DOHH2 (cell line): ENCODE measurements around the gene ANKRD39.

Experiments used
- H3F3A ChIP-seq: fragments of 200-600 bp; sonication (generic), shearing (Covaris generic); 2 replicates; pipeline ENCODE4 v1.6.0; 2016; ENCODE audit warnings: antibody characterized with exemption, mild to moderate bottlenecking; ENCODE audit not compliant: control insufficient read depth, insufficient read depth
- H3K27ac ChIP-seq: fragments of 200-600 bp; sonication (generic); 2 replicates; pipeline ENCODE4 v1.5.1; 2014; ENCODE audit warnings: low read depth, mild to moderate bottlenecking, low read length, moderate library complexity
- H3K27me3 ChIP-seq: fragments of 200-600 bp; sonication (generic); 2 replicates; pipeline ENCODE4 v1.6.1; 2014; ENCODE audit warnings: mild to moderate bottlenecking, low read length, mixed read lengths; ENCODE audit not compliant: control insufficient read depth
- H3K36me3 ChIP-seq: fragments of 200-600 bp; sonication (generic); 2 replicates; pipeline ENCODE4 v1.6.1; 2014; ENCODE audit warnings: mild to moderate bottlenecking, low read length, moderate library complexity, mixed read lengths; ENCODE audit not compliant: control insufficient read depth
- H3K4me1 ChIP-seq: fragments of 200-600 bp; sonication (generic); 2 replicates; pipeline ENCODE4 v1.6.1; 2014; ENCODE audit warnings: mild to moderate bottlenecking, low read length, mixed read lengths; ENCODE audit not compliant: control insufficient read depth
- H3K4me2 ChIP-seq: fragments of 200-600 bp; sonication (generic); 2 replicates; pipeline ENCODE4 v1.6.0; 2014; ENCODE audit warnings: mild to moderate bottlenecking, low read length, moderate library complexity
- H3K4me3 ChIP-seq: fragments of 200-600 bp; sonication (generic); 2 replicates; pipeline ENCODE4 v1.5.1; 2014; ENCODE audit warnings: mild to moderate bottlenecking, low read length, mixed read lengths
- H3K79me2 ChIP-seq: fragments of 200-600 bp; sonication (generic); 2 replicates; pipeline ENCODE4 v1.6.1; 2014; ENCODE audit warnings: mild to moderate bottlenecking, low read length, mixed read lengths; ENCODE audit not compliant: control insufficient read depth
- H3K9me2 ChIP-seq: fragments of 200-600 bp; sonication (generic); replicated peaks from 2 replicates; pipeline ENCODE4 v1.6.1; 2014; ENCODE audit warnings: mild to moderate bottlenecking, low read length, mixed read lengths; ENCODE audit not compliant: control insufficient read depth
- H3K9me3 ChIP-seq: fragments of 200-600 bp; sonication (generic); 2 replicates; pipeline ENCODE4 v1.6.1; 2014; ENCODE audit warnings: antibody characterized with exemption, low read length, mixed read lengths; ENCODE audit not compliant: control insufficient read depth, insufficient read depth
- H4K20me1 ChIP-seq: fragments of 200-600 bp; sonication (generic); 2 replicates; pipeline ENCODE4 v1.6.0; 2014; ENCODE audit warnings: low read depth, mild to moderate bottlenecking, antibody characterized with exemption, low read length, moderate library complexity; ENCODE audit not compliant: control insufficient read depth, insufficient read depth
- EZH2phosphoT487 ChIP-seq: fragments of 200-600 bp; sonication (generic); IDR thresholded peaks from 2 replicates; pipeline ENCODE4 v1.6.1; 2017; ENCODE audit warnings: borderline replicate concordance, mild to moderate bottlenecking, antibody characterized with exemption, low read length, moderate library complexity, mixed read lengths
- TF ChIP-seq, protein P1 (sequence below): fragments of 200-600 bp; sonication (generic); IDR thresholded peaks from one replicate; pipeline ENCODE4 v1.5.1; 2014; ENCODE audit warnings: antibody characterized with exemption, mild to moderate bottlenecking, low read depth, low read length; ENCODE audit not compliant: poor library complexity, severe bottlenecking

Gene ANKRD39

GRCh38 chr2:96866986-96867755, 9.4 kb upstream of the ANKRD39 start:
- no peak overlapping the region for H3K27ac ChIP-seq
- peaks cover 14% of the 10 kb centered on the region for H3K4me1 ChIP-seq
- H3K4me3 ChIP-seq = peak overlapping the region; percentile 33; the same call in 1 of the 2 replicates
- H3K4me2 ChIP-seq = peak overlapping the region; percentile 46
- no peaks in the 10 kb centered on the region for H3K79me2 ChIP-seq
- H3F3A ChIP-seq = no peaks in the 10 kb centered on the region
- no peaks in the 10 kb centered on the region for H3K36me3 ChIP-seq
- TF ChIP-seq, protein P1, sequence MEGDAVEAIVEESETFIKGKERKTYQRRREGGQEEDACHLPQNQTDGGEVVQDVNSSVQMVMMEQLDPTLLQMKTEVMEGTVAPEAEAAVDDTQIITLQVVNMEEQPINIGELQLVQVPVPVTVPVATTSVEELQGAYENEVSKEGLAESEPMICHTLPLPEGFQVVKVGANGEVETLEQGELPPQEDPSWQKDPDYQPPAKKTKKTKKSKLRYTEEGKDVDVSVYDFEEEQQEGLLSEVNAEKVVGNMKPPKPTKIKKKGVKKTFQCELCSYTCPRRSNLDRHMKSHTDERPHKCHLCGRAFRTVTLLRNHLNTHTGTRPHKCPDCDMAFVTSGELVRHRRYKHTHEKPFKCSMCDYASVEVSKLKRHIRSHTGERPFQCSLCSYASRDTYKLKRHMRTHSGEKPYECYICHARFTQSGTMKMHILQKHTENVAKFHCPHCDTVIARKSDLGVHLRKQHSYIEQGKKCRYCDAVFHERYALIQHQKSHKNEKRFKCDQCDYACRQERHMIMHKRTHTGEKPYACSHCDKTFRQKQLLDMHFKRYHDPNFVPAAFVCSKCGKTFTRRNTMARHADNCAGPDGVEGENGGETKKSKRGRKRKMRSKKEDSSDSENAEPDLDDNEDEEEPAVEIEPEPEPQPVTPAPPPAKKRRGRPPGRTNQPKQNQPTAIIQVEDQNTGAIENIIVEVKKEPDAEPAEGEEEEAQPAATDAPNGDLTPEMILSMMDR = no peak
- no peak for TF ChIP-seq EZH2phosphoT487
- peaks cover 54% of the 10 kb centered on the region for H3K27me3 ChIP-seq
- no peaks in the 10 kb centered on the region for H3K9me2 ChIP-seq
- H4K20me1 ChIP-seq = no peaks in the 10 kb centered on the region
- H3K9me3 ChIP-seq = no peaks in the 10 kb centered on the region

GRCh38 chr2:96866586-96866985, 8.8 kb upstream of the ANKRD39 start:
- Histone ChIP-seq H3K27me3 (peaks cover 52% of the 10 kb centered on the region), H3K4me1 (peaks cover 14% of the 10 kb centered on the region), H3K4me3 (0 out of 2 replicates have a peak overlapping the region, but pooled peaks have one; percentile 33), H3K4me2 (peak overlapping the region; percentile 46), H3K9me2 (no peaks in the 10 kb centered on the region), H3K9me3 (no peaks in the 10 kb centered on the region), H3F3A (no peaks in the 10 kb centered on the region), H3K79me2 (no peaks in the 10 kb centered on the region), H4K20me1 (no peaks in the 10 kb centered on the region), H3K27ac (no peak overlapping the region), H3K36me3 (no peaks in the 10 kb centered on the region)
- no peak for TF ChIP-seq EZH2phosphoT487
- TF ChIP-seq, protein P1 = no peak

DNA sequence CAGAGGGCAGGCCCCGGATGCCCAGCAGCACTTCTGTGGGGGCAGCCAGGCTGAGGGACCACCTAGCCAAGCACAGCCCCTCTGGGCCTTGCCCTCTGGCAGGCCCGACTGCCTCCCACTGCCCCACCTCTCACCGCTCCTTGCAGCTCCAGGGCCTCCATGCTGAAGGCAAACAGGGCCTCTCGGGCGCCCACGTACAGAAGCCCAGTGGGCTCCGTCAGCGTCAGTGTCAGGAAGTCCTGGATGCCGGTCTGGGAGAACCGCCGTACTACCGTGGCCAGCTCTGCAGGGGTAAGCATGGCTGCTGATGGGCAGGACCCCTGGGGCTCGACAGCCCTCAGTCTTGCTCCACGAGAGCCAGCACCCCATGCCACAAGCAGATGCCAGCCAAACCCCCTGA, 8.3 kb upstream of the ANKRD39 start:
- no peaks in the 10 kb centered on the region for H3K79me2 ChIP-seq
- no peaks in the 10 kb centered on the region for H4K20me1 ChIP-seq
- no peak overlapping the region for H3K4me3 ChIP-seq
- peaks cover 14% of the 10 kb centered on the region for H3K4me1 ChIP-seq
- H3K9me3 ChIP-seq = no peaks in the 10 kb centered on the region
- H3K4me2 ChIP-seq = no peak overlapping the region
- no peaks in the 10 kb centered on the region for H3F3A ChIP-seq
- peaks cover 49% of the 10 kb centered on the region for H3K27me3 ChIP-seq
- H3K27ac ChIP-seq = no peak overlapping the region
- no peak for TF ChIP-seq EZH2phosphoT487
- TF ChIP-seq, protein P1 = no peak
- H3K9me2 ChIP-seq = no peaks in the 10 kb centered on the region
- H3K36me3 ChIP-seq = no peaks in the 10 kb centered on the region
